Measurements from ENCODE around the gene GNAQ.

DNA sequence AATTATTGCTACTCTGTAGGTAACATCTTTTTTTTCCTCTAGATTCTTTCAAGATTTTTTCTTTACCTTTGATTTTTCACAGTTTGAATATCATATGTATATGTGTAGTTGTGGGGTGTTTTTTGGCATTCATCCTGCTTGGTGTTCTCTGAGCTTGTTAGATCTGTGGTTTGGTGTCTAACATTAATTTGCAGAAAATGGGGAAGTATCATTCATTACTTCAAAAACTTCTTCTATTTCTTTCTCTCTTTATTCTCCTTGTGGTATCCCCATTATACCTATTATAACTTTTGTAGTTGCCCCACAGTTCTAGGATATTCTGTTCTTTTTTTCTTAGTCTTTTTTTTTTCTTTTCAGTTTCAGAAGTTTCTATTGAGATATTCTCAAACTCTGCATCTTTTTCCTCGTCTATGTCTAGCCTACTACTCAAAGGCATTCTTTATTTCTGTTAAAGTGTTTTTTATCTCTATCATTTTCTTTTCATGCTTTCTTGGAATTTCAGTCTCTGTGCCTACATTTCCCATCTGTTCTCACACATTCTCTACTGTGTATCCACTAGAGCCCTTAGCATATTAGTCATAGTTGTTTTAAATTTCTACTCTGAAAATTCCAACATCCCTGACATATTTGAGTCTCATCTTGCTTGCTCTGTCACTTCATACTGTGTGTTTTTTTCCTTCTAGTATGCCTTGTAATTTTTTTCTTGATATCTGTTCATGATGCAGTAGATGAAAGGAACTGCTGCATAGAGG is 323.4 kb downstream of the GNAQ start:
- TF ChIP-seq, protein P1, sequence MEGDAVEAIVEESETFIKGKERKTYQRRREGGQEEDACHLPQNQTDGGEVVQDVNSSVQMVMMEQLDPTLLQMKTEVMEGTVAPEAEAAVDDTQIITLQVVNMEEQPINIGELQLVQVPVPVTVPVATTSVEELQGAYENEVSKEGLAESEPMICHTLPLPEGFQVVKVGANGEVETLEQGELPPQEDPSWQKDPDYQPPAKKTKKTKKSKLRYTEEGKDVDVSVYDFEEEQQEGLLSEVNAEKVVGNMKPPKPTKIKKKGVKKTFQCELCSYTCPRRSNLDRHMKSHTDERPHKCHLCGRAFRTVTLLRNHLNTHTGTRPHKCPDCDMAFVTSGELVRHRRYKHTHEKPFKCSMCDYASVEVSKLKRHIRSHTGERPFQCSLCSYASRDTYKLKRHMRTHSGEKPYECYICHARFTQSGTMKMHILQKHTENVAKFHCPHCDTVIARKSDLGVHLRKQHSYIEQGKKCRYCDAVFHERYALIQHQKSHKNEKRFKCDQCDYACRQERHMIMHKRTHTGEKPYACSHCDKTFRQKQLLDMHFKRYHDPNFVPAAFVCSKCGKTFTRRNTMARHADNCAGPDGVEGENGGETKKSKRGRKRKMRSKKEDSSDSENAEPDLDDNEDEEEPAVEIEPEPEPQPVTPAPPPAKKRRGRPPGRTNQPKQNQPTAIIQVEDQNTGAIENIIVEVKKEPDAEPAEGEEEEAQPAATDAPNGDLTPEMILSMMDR (IDR thresholded peaks at IDR 0.05): no peak
- no peak for TF ChIP-seq POLR2A (IDR thresholded peaks at IDR 0.05)

All from testis (tissue), 2 donors.